Testis (tissue), 5 donors: ENCODE measurements around the gene HFM1. TPM values are rescaled to one million over a fixed set of nuclear protein-coding genes. Genes with fewer than 3 reads are reported as not detected.
"Not testable (repeated sequence)": the region's sequence is repeated elsewhere in the genome, so short reads cannot be mapped to it uniquely, and the experiment has no call there.

ENCODE experiments used
- DNase-seq: peaks from one replicate; pipeline ENCODE4 v3.0.0-alpha.2; 2019
- H3K27ac ChIP-seq, 2 donors: fragments of 200-600 bp; sonication (generic); one replicate each; pipeline ENCODE4 v1.5.1; 2019
- H3K27me3 ChIP-seq: fragments of 200-600 bp; sonication (generic); one replicate; pipeline ENCODE4 v1.5.1; 2019
- H3K36me3 ChIP-seq: fragments of 200-600 bp; sonication (generic); one replicate; pipeline ENCODE4 v1.5.1; 2017; ENCODE audit warnings: low read depth; ENCODE audit errors: missing control alignments
- H3K4me1 ChIP-seq: fragments of 200-600 bp; sonication (generic); one replicate; pipeline ENCODE4 v1.5.1; 2019
- H3K4me3 ChIP-seq, 2 donors: fragments of 200-600 bp; sonication (generic); one replicate each; pipeline ENCODE4 v1.5.1; 2017 to 2019
- H3K9me3 ChIP-seq: fragments of 200-600 bp; sonication (generic); one replicate; pipeline ENCODE4 v1.5.1; 2017
- POLR2A ChIP-seq: fragments of 450-650 bp; IDR thresholded peaks from one replicate; pipeline ENCODE4 v1.6.1; 2017; ENCODE audit warnings: antibody characterized with exemption, mild to moderate bottlenecking, moderate library complexity
- WGBS, 2 donors: methylation state at CpG; one replicate each; pipeline ENCODE4 v1.1.5; 2018; 5-methylcytosine and 5-hydroxymethylcytosine counted together
- intact Hi-C: fragments of 100-400 bp; cut with DNase I; formaldehyde crosslinking; loops from one replicate; pipeline ENCODE4 v1.15.1; 2023; ENCODE audit warnings: low total_unique reads
- long read RNA-seq, 2 donors: transcript quantifications; one replicate each; lab custom pipeline, GENCODE V29; 2026
- polyA plus RNA-seq: library from polyadenylated mRNA; stranded (reverse); fragments of 350-450 nt; fragmentation: Illumina TruSeq; extraction: RNeasy Lipid Tissue Mini Kit (QIAGEN cat#74804); gene quantifications from one replicate; pipeline ENCODE4 v1.2.3, GENCODE V29; 2014; ENCODE audit warnings: low read depth, low replicate concordance; ENCODE audit not compliant: insufficient read depth
- total RNA-seq, 2 donors: library from RNA; depleted of rRNA; stranded (reverse); fragments of >200 nt; gene quantifications; one replicate each; pipeline ENCODE4 v1.2.3, GENCODE V29; 2016
- TF ChIP-seq, protein P1 (sequence below), 3 experiments: fragments of 450-650 bp in 2 of 3; fragments of 200-600 bp in 1 of 3; sonication (generic) in 1 of 3; IDR thresholded peaks; one replicate each; pipeline ENCODE4 v1.5.1; 2016 to 2019; ENCODE audit warnings: antibody characterized with exemption in 3 of 3, mild to moderate bottlenecking in 2 of 3, moderate library complexity in 1 of 3

The HFM1 gene, protein sequence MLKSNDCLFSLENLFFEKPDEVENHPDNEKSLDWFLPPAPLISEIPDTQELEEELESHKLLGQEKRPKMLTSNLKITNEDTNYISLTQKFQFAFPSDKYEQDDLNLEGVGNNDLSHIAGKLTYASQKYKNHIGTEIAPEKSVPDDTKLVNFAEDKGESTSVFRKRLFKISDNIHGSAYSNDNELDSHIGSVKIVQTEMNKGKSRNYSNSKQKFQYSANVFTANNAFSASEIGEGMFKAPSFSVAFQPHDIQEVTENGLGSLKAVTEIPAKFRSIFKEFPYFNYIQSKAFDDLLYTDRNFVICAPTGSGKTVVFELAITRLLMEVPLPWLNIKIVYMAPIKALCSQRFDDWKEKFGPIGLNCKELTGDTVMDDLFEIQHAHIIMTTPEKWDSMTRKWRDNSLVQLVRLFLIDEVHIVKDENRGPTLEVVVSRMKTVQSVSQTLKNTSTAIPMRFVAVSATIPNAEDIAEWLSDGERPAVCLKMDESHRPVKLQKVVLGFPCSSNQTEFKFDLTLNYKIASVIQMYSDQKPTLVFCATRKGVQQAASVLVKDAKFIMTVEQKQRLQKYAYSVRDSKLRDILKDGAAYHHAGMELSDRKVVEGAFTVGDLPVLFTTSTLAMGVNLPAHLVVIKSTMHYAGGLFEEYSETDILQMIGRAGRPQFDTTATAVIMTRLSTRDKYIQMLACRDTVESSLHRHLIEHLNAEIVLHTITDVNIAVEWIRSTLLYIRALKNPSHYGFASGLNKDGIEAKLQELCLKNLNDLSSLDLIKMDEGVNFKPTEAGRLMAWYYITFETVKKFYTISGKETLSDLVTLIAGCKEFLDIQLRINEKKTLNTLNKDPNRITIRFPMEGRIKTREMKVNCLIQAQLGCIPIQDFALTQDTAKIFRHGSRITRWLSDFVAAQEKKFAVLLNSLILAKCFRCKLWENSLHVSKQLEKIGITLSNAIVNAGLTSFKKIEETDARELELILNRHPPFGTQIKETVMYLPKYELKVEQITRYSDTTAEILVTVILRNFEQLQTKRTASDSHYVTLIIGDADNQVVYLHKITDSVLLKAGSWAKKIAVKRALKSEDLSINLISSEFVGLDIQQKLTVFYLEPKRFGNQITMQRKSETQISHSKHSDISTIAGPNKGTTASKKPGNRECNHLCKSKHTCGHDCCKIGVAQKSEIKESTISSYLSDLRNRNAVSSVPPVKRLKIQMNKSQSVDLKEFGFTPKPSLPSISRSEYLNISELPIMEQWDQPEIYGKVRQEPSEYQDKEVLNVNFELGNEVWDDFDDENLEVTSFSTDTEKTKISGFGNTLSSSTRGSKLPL (N-terminal part only)
- total RNA-seq (10 to 100 TPM; 20.5 to 27.1 TPM), polyA plus RNA-seq (12.6 TPM)
- long read RNA-seq, donor 1, result 0 reads
- long read RNA-seq, donor 2, result 0 reads

DNA sequence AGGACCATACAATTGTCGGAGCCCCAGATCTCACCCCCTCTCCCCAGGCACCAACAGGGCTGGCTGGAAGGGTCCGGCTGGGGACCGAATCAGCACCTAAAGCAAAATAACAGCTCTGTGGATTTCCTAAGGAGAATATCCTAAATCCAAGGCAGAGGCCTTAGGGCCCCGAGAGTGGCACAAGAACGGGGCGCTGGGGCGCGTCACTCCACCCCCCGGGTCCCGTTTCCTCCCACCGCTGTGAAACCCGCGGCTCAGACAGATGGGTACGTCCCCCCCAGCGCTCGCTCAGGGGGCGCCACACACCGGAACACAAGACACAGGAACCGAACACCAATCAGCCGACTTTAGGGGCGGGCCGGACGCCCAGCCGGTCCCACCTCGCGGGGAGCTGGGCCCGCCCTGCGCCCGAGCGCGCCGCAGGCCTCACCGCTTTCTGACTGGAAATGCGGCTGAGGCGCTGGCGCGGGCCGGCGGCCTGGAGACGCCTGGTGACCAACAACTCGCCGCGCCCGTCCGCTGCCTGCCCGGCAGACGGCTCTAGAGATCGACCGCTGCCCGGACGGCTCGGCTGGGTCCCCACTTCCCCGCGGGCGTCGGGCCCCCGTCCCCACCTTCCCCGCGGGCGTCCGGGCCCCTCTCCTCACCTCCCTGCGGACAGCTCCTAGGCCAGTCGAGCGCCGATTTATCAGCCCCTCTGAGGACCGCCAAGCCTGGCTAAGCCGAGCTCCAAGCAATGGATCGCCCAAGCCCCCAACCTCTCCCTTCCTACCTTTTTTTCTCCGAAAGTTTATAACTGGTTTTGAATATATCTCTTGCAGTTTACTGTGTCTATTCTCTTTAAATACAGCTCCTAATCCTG lies at the start of gene HFM1:
Gene HFM1 (minus strand): TSS at position 687 of the 862 bp plus-strand sequence. CDS start 3,755 bp downstream, outside the sequence.
- intact Hi-C loops, result no loop called here
- WGBS, 2 donors, result 1% methylated on average over 48 to 51 of the region's 69 CpGs
- no peaks in the 10 kb centered on the region for H3K27me3 ChIP-seq
- H3K4me3 ChIP-seq, result peak within 1 kb of the TSS; percentile 71 to 73
- peak within 1 kb of the TSS; percentile 91 to 93 for H3K27ac ChIP-seq
- H3K9me3 ChIP-seq, result no peaks in the 10 kb centered on the region
- no peak for TF ChIP-seq POLR2A
- TF ChIP-seq, protein P1, sequence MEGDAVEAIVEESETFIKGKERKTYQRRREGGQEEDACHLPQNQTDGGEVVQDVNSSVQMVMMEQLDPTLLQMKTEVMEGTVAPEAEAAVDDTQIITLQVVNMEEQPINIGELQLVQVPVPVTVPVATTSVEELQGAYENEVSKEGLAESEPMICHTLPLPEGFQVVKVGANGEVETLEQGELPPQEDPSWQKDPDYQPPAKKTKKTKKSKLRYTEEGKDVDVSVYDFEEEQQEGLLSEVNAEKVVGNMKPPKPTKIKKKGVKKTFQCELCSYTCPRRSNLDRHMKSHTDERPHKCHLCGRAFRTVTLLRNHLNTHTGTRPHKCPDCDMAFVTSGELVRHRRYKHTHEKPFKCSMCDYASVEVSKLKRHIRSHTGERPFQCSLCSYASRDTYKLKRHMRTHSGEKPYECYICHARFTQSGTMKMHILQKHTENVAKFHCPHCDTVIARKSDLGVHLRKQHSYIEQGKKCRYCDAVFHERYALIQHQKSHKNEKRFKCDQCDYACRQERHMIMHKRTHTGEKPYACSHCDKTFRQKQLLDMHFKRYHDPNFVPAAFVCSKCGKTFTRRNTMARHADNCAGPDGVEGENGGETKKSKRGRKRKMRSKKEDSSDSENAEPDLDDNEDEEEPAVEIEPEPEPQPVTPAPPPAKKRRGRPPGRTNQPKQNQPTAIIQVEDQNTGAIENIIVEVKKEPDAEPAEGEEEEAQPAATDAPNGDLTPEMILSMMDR (IDR thresholded peaks at IDR 0.05), result no peak
- H3K36me3 ChIP-seq, result no peaks in the 10 kb centered on the region
- no peaks in the 10 kb centered on the region for H3K4me1 ChIP-seq
- peak; percentile 93 for DNase-seq

DNA sequence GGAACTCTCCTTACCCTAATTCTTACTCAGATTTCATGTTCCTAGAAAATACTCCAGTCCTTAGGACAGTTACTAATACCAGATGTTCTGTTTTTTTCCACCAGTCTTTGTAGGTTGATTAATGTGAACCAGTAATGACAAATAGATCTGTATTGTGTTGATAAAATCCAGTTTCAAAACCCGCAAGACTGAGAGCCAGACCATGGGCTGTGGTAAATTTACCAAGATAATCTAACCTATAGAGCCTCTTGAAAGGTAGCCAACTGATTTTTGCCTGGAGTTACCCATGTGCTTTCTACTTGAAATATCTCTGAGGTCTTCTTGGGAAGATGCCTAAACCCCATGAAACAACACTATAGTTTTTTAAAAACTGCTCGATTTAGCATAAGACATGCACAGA lies 49.5 kb upstream of the HFM1 start:
- no peaks in the 10 kb centered on the region for H3K27me3 ChIP-seq
- intact Hi-C loops, result no loop called here
- H3K4me3 ChIP-seq, result no peak overlapping the region
- H3K9me3 ChIP-seq, result no peaks in the 10 kb centered on the region
- no peak for DNase-seq
- H3K36me3 ChIP-seq, result no peaks in the 10 kb centered on the region
- TF ChIP-seq, protein P1 (IDR thresholded peaks at IDR 0.05), result no peak
- no peak for TF ChIP-seq POLR2A
- no peaks in the 10 kb centered on the region for H3K4me1 ChIP-seq
- no peak overlapping the region for H3K27ac ChIP-seq
- WGBS, 2 donors, result 71 to 84% methylated on average over 2 of the region's 2 CpGs

DNA sequence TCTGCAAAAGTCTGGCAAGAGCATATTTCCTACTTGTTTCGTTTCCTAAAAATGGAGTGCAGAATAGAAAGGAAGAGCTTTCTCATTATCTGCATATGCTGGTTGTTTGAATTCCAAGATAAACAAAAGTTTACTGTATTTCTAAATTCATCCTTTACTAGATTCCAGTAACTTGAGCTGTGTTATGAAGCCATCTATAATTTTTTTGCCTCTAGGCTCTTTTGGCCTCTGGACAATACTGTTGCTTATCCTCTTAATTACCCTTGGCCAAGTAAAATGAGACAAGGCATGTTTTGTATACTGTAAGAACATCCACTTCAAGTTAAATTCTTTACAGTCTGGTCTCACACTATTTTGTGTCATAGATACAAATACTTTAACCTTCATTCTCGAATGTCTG lies 45.6 kb upstream of the HFM1 start:
- no peaks in the 10 kb centered on the region for H3K36me3 ChIP-seq
- no peak overlapping the region for H3K4me3 ChIP-seq
- H3K9me3 ChIP-seq, result no peaks in the 10 kb centered on the region
- no peaks in the 10 kb centered on the region for H3K27me3 ChIP-seq
- TF ChIP-seq, protein P1 (IDR thresholded peaks at IDR 0.05), result no peak
- no peak for TF ChIP-seq POLR2A
- no peak overlapping the region for H3K27ac ChIP-seq
- no peak for DNase-seq
- no peaks in the 10 kb centered on the region for H3K4me1 ChIP-seq
- intact Hi-C loops, result no loop called here
- 37 to 43% methylated on average over 2 of the region's 2 CpGs for WGBS, 2 donors

DNA sequence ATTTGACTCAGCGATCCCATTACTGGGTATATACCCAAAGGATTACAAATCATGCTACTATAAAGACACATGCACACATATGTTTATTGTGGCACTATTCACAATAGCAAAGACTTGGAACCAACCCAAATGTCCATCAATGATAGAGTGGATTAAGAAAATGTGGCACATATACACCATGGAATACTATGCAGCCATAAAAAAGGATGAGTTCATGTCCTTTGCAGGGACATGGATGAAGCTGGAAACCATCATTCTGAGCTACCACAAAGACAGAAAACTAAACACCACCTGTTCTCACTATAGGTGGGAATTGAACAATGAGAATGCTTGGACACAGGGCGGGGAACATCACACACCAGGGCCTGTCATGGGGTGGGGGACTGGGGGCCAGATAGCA lies 43.1 kb upstream of the HFM1 start:
- H3K9me3 ChIP-seq, DNase-seq, H3K4me3 ChIP-seq, intact Hi-C loops, H3K27me3 ChIP-seq, H3K27ac ChIP-seq, H3K36me3 ChIP-seq, H3K4me1 ChIP-seq: not testable (repeated sequence)
- 77 to 100% methylated on average over 2 of the region's 2 CpGs for WGBS, 2 donors

DNA sequence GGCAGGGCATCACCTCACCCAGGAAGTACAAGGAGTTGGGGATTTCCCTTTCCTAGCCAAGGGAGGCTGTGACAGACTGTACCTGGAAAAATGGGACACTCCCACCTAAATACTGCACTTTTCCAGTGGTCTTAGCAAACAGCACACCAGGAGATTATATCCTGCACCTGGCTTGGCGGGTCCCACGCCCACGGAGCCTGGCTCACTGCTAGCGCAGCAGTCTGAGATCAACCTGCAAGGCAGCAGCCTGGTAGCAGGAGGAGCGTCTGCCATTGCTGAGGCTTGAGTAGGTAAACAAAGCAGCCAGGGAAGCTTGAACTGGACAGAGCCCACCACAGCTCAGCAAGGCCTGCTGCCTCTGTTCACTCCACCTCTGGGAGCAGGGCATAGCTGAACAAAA lies 37.3 kb upstream of the HFM1 start:
- H3K4me3 ChIP-seq, H3K9me3 ChIP-seq, intact Hi-C loops, H3K4me1 ChIP-seq, H3K27me3 ChIP-seq, H3K27ac ChIP-seq, H3K36me3 ChIP-seq, DNase-seq: not testable (repeated sequence)
- 95 to 96% methylated on average over 4 to 5 of the region's 5 CpGs for WGBS, 2 donors
